Measurements from ENCODE around the gene VPS18.

Gene VPS18

GRCh38 chr15:40931300-40932142, 37.3 kb downstream of the VPS18 start:
- no peak for TF ChIP-seq CTCF (conservative IDR thresholded peaks at IDR 0.05; ENCODE audit: low read length)
- no peak overlapping the region for H3K4me3 ChIP-seq (ENCODE audit: low read length)
- DNase-seq (ENCODE audit: low read depth) = no peak

GRCh38 chr15:40932156-40932555, 37.9 kb downstream of the VPS18 start:
- TF ChIP-seq CTCF (conservative IDR thresholded peaks at IDR 0.05; ENCODE audit: low read length) = no peak
- no peak for DNase-seq (ENCODE audit: low read depth)
- no peak overlapping the region for H3K4me3 ChIP-seq (ENCODE audit: low read length)

GRCh38 chr15:40932649-40933516, 38.6 kb downstream of the VPS18 start:
- DNase-seq (ENCODE audit: low read depth) = no peak
- no peak overlapping the region for H3K4me3 ChIP-seq (ENCODE audit: low read length)

GRCh38 chr15:40933517-40933902, 39.3 kb downstream of the VPS18 start:
- DNase-seq (ENCODE audit: low read depth) = no peak
- H3K4me3 ChIP-seq (ENCODE audit: low read length) = no peak overlapping the region
- TF ChIP-seq CTCF (conservative IDR thresholded peaks at IDR 0.05; ENCODE audit: low read length) = no peak

More at GRCh38 chr15:40932649-40933516, 38.6 kb downstream of the VPS18 start:
- no peak for TF ChIP-seq CTCF (conservative IDR thresholded peaks at IDR 0.05; ENCODE audit: low read length)

GRCh38 chr15:40934457-40934856, 40.2 kb downstream of the VPS18 start:
- no peak for TF ChIP-seq CTCF (conservative IDR thresholded peaks at IDR 0.05; ENCODE audit: low read length)
- no peak for DNase-seq (ENCODE audit: low read depth)

GRCh38 chr15:40936234-40936708, 42.0 kb downstream of the VPS18 start:
- no peak for TF ChIP-seq CTCF (conservative IDR thresholded peaks at IDR 0.05; ENCODE audit: low read length)
- no peak for DNase-seq (ENCODE audit: low read depth)
- no peak overlapping the region for H3K4me3 ChIP-seq (ENCODE audit: low read length)

More at GRCh38 chr15:40934457-40934856, 40.2 kb downstream of the VPS18 start:
- no peak overlapping the region for H3K4me3 ChIP-seq (ENCODE audit: low read length)
